Measurements from ENCODE around the gene OSM.

Gene OSM

DNA sequence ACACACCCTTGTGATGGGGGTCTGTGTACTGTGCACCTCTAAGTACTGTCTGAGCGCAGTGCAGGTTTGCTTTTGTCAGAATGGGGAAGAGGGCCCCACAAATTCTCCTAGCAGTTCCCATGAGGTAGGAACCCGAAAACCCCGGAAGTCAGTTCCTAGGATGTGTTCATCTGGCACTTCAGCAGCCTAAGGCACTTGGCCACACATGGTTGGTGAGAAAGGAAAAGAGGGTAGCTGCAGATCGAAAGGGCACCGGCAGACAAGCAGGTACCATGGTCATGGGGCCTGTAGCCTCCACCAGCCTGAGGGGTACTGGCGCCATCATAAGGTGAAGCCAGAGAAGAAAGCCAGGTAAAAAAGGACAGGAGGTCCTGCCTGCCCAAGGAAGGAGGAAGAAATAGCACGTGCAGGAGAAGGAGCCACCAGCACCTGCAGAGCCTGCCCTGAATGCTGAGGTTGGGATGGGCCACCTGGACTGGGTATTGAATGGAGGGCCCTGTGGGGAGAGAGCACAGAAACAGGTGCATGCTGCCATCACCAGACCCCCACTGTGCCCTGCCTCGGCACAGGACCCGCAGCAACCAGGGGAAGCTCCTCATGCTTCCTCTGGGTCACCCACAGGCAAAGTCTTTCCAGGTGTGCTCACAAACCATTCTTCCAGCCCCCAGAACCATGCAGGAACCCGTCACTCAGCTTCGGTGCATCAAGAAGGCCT is 30.8 kb upstream of the OSM start:
- peaks cover 3 to 86% of the 10 kb centered on the region in 2 experiments; a peak in 2 of 3 replicates for H3K36me3 ChIP-seq (ENCODE audit: control insufficient read depth in 2 of 2, insufficient read depth in 1 of 2, low read length in 2 of 2)
- H3K9me3 ChIP-seq (ENCODE audit: control insufficient read depth, insufficient read depth, low read depth, low read length), result no peaks in the 10 kb centered on the region
- TF ChIP-seq YY2 (tag by site-specific recombination; IDR thresholded peaks at IDR 0.05), result no peak
- H3K4me3 ChIP-seq (ENCODE audit: low read depth, low read length), result no peak overlapping the region
- H3K4me1 ChIP-seq (ENCODE audit: control insufficient read depth, insufficient read depth, low read length), result no peaks in the 10 kb centered on the region
- POLR2A ChIA-PET, result no interaction called here
- CTCF ChIA-PET, result interaction anchor here (0.7 to 2.2 kb wide), 4 partner anchors 10 to 552 kb away, joined by 3 to 8 read pairs (median 3); no protein-coding TSS in a partner anchor
- H3K27ac ChIP-seq (ENCODE audit: extremely low read depth, low read depth, low read length), result no peak overlapping the region

DNA sequence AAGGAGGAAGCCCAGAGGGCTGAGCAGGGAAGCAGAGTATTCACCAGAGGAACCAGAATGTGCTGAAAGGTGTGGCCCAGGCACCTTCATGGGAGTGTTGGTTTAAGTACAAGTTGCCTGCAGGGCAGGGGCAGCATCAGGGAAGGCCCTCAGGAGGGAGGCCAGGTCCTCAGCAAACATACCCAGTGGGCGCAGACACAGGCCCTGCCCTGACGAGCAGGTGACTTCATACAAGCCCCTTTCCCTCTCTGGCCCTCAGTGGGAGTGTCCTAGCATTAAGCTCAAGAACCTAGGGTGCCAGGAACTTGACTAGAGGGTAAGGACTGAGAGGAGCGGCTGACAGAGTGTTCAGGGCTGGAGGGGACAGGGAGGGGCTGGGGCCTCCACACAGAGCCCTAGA is 30.2 kb upstream of the OSM start:
- CTCF ChIA-PET, result interaction anchor here (0.6 to 2.2 kb wide), 4 partner anchors 9 to 31 kb away, joined by 3 to 8 read pairs (median 3); no protein-coding TSS in a partner anchor
- Histone ChIP-seq H3K4me1 (ENCODE audit: control insufficient read depth, insufficient read depth, low read length) (no peaks in the 10 kb centered on the region), H3K4me3 (ENCODE audit: low read depth, low read length) (no peak overlapping the region), H3K9me3 (ENCODE audit: control insufficient read depth, insufficient read depth, low read depth, low read length) (no peaks in the 10 kb centered on the region), H3K27ac (ENCODE audit: extremely low read depth, low read depth, low read length) (no peak overlapping the region), H3K36me3 (ENCODE audit: control insufficient read depth in 2 of 2, insufficient read depth in 1 of 2, low read length in 2 of 2) (peaks cover 3 to 86% of the 10 kb centered on the region in 2 experiments; a peak in 2 of 3 replicates)
- no peak for TF ChIP-seq PRDM1 (tag by site-specific recombination; IDR thresholded peaks at IDR 0.05)
- TF ChIP-seq ZIC2 (tag by site-specific recombination; IDR thresholded peaks at IDR 0.05), result peak; percentile 81
- TF ChIP-seq, protein P1, sequence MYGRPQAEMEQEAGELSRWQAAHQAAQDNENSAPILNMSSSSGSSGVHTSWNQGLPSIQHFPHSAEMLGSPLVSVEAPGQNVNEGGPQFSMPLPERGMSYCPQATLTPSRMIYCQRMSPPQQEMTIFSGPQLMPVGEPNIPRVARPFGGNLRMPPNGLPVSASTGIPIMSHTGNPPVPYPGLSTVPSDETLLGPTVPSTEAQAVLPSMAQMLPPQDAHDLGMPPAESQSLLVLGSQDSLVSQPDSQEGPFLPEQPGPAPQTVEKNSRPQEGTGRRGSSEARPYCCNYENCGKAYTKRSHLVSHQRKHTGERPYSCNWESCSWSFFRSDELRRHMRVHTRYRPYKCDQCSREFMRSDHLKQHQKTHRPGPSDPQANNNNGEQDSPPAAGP (tag by site-specific recombination; IDR thresholded peaks at IDR 0.05), result 0 out of 2 replicates have a peak, but pooled peaks have one; percentile 50
- TF ChIP-seq ZNF112 (tag by site-specific recombination; IDR thresholded peaks at IDR 0.05), result no peak
- TF ChIP-seq KLF16 (tag by site-specific recombination; IDR thresholded peaks at IDR 0.05), result no peak
- TF ChIP-seq, protein P2, sequence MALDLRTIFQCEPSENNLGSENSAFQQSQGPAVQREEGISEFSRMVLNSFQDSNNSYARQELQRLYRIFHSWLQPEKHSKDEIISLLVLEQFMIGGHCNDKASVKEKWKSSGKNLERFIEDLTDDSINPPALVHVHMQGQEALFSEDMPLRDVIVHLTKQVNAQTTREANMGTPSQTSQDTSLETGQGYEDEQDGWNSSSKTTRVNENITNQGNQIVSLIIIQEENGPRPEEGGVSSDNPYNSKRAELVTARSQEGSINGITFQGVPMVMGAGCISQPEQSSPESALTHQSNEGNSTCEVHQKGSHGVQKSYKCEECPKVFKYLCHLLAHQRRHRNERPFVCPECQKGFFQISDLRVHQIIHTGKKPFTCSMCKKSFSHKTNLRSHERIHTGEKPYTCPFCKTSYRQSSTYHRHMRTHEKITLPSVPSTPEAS (tag by site-specific recombination; IDR thresholded peaks at IDR 0.05), result no peak
- no peak for TF ChIP-seq ZNF843 (tag by site-specific recombination; IDR thresholded peaks at IDR 0.05)
- TF ChIP-seq, protein P3, sequence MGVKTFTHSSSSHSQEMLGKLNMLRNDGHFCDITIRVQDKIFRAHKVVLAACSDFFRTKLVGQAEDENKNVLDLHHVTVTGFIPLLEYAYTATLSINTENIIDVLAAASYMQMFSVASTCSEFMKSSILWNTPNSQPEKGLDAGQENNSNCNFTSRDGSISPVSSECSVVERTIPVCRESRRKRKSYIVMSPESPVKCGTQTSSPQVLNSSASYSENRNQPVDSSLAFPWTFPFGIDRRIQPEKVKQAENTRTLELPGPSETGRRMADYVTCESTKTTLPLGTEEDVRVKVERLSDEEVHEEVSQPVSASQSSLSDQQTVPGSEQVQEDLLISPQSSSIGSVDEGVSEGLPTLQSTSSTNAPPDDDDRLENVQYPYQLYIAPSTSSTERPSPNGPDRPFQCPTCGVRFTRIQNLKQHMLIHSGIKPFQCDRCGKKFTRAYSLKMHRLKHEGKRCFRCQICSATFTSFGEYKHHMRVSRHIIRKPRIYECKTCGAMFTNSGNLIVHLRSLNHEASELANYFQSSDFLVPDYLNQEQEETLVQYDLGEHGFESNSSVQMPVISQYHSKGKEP (tag by site-specific recombination; IDR thresholded peaks at IDR 0.05), result no peak
- TF ChIP-seq SP3 (tag by site-specific recombination; IDR thresholded peaks at IDR 0.05), result no peak
- no peak for TF ChIP-seq ZNF660 (tag by site-specific recombination; IDR thresholded peaks at IDR 0.05)
- TF ChIP-seq ZNF610 (tag by site-specific recombination; IDR thresholded peaks at IDR 0.05; ENCODE audit: borderline replicate concordance), result no peak
- TF ChIP-seq ZNF138 (tag by site-specific recombination; IDR thresholded peaks at IDR 0.05; ENCODE audit: borderline replicate concordance), result no peak
- POLR2A ChIA-PET, result no interaction called here

DNA sequence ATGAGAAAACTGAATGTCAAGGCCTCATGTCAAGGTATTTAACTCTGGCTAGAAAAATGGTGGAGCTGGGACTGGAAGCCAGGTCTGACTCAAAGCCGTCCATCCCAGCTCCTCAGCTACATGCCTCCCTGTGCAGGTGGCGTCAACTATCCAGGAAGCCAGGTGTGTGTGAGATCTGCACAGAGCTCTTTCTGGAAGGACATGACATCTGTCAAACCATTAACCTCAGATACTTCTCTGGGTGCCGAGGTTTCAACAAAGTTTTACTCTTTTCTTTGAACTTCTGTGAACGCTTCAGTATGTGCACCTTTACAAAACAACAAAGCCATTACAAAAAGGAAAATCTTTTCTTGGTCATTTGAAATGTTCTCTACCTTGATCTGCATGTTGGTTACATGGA is 29.7 kb upstream of the OSM start:
- no peaks in the 10 kb centered on the region for H3K9me3 ChIP-seq (ENCODE audit: control insufficient read depth, insufficient read depth, low read depth, low read length)
- peaks cover 3 to 83% of the 10 kb centered on the region in 2 experiments; a peak in 2 of 3 replicates for H3K36me3 ChIP-seq (ENCODE audit: control insufficient read depth in 2 of 2, insufficient read depth in 1 of 2, low read length in 2 of 2)
- no peak overlapping the region for H3K27ac ChIP-seq (ENCODE audit: extremely low read depth, low read depth, low read length)
- ChIA-PET POLR2A (no interaction called here), CTCF (interaction anchor here (0.6 to 2.2 kb wide), 5 partner anchors 9 to 188 kb away, joined by 3 to 8 read pairs (median 3); no protein-coding TSS in a partner anchor)
- no peaks in the 10 kb centered on the region for H3K4me1 ChIP-seq (ENCODE audit: control insufficient read depth, insufficient read depth, low read length)
- no peak overlapping the region for H3K4me3 ChIP-seq (ENCODE audit: low read depth, low read length)
- TF ChIP-seq ZNF10 (tag by site-specific recombination; IDR thresholded peaks at IDR 0.05) (no peak), GLI2 (tag by site-specific recombination; IDR thresholded peaks at IDR 0.05; ENCODE audit: borderline replicate concordance, low read depth) (no peak), ZNF175 (tag by site-specific recombination; IDR thresholded peaks at IDR 0.05) (no peak), ZNF514 (tag by site-specific recombination; IDR thresholded peaks at IDR 0.05) (no peak), ZNF561 (tag by site-specific recombination; IDR thresholded peaks at IDR 0.05; ENCODE audit: borderline replicate concordance) (no peak), ZNF184 (tag by site-specific recombination; IDR thresholded peaks at IDR 0.05) (no peak), ZNF843 (tag by site-specific recombination; IDR thresholded peaks at IDR 0.05) (no peak), ZFHX2 (tag by site-specific recombination; conservative IDR thresholded peaks at IDR 0.05) (no peak), ZNF157 (tag by site-specific recombination; IDR thresholded peaks at IDR 0.05) (no peak), ZNF768 (tag by site-specific recombination; IDR thresholded peaks at IDR 0.05) (no peak), ZBTB1 (tag by site-specific recombination; IDR thresholded peaks at IDR 0.05) (no peak)
- TF ChIP-seq, protein P4, sequence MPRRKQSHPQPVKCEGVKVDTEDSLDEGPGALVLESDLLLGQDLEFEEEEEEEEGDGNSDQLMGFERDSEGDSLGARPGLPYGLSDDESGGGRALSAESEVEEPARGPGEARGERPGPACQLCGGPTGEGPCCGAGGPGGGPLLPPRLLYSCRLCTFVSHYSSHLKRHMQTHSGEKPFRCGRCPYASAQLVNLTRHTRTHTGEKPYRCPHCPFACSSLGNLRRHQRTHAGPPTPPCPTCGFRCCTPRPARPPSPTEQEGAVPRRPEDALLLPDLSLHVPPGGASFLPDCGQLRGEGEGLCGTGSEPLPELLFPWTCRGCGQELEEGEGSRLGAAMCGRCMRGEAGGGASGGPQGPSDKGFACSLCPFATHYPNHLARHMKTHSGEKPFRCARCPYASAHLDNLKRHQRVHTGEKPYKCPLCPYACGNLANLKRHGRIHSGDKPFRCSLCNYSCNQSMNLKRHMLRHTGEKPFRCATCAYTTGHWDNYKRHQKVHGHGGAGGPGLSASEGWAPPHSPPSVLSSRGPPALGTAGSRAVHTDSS (tag by site-specific recombination; IDR thresholded peaks at IDR 0.05), result no peak
- TF ChIP-seq, protein P5, sequence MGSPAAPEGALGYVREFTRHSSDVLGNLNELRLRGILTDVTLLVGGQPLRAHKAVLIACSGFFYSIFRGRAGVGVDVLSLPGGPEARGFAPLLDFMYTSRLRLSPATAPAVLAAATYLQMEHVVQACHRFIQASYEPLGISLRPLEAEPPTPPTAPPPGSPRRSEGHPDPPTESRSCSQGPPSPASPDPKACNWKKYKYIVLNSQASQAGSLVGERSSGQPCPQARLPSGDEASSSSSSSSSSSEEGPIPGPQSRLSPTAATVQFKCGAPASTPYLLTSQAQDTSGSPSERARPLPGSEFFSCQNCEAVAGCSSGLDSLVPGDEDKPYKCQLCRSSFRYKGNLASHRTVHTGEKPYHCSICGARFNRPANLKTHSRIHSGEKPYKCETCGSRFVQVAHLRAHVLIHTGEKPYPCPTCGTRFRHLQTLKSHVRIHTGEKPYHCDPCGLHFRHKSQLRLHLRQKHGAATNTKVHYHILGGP (tag by site-specific recombination; IDR thresholded peaks at IDR 0.05), result no peak
